H9 (cell line): ENCODE results near the gene LRMDA. TPM values are rescaled to one million over a fixed set of nuclear protein-coding genes. Genes with fewer than 3 reads are reported as not detected.

Source experiments
- DNase-seq: peaks from one replicate; pipeline ENCODE4 v3.0.0-alpha.2; 2017
- H2AFZ ChIP-seq: one replicate; pipeline ENCODE4 v1.6.1; 2013; ENCODE audit warnings: mild to moderate bottlenecking, low read length, control low read depth, moderate library complexity
- H2AK5ac ChIP-seq: 2 replicates; pipeline ENCODE4 v1.6.1; 2013; ENCODE audit warnings: low read length, control low read depth, mixed read lengths; ENCODE audit not compliant: insufficient read length
- H2BK120ac ChIP-seq: one replicate; pipeline ENCODE4 v1.6.1; 2013; ENCODE audit warnings: low read depth, mild to moderate bottlenecking, low read length, control low read depth, inconsistent platforms; ENCODE audit not compliant: poor library complexity, severe bottlenecking
- H2BK12ac ChIP-seq: 2 replicates; pipeline ENCODE4 v1.6.1; 2013; ENCODE audit warnings: low read length, control low read depth, mixed read lengths, low read depth; ENCODE audit not compliant: insufficient read length
- H2BK15ac ChIP-seq: 2 replicates; pipeline ENCODE4 v1.6.1; 2013; ENCODE audit warnings: low read depth, low read length, control low read depth
- H2BK20ac ChIP-seq: one replicate; pipeline ENCODE4 v1.6.1; 2013; ENCODE audit warnings: low read depth, mild to moderate bottlenecking, low read length, control low read depth, inconsistent platforms; ENCODE audit not compliant: poor library complexity, severe bottlenecking
- H2BK5ac ChIP-seq: 2 replicates; pipeline ENCODE4 v1.6.1; 2013; ENCODE audit warnings: low read length, control low read depth, mixed read lengths; ENCODE audit not compliant: insufficient read length
- H3K14ac ChIP-seq: 2 replicates; pipeline ENCODE4 v1.6.1; 2013; ENCODE audit warnings: low read length, control low read depth; ENCODE audit not compliant: insufficient read depth
- H3K18ac ChIP-seq: 2 replicates; pipeline ENCODE4 v1.6.1; 2013; ENCODE audit warnings: low read depth, mild to moderate bottlenecking, mixed read lengths, low read length, control low read depth; ENCODE audit not compliant: insufficient read length
- H3K23ac ChIP-seq: 2 replicates; pipeline ENCODE4 v1.6.1; 2013; ENCODE audit warnings: low read length, control low read depth, mixed read lengths, low read depth; ENCODE audit not compliant: insufficient read length
- H3K23me2 ChIP-seq: 2 replicates; pipeline ENCODE4 v1.6.1; 2013; ENCODE audit warnings: low read depth, mild to moderate bottlenecking, mixed read lengths, low read length, control low read depth; ENCODE audit not compliant: insufficient read length, poor library complexity, severe bottlenecking
- H3K27ac ChIP-seq: 2 replicates; pipeline ENCODE4 v1.5.1; 2013; ENCODE audit warnings: low read length, control low read depth, mixed read lengths, low read depth; ENCODE audit not compliant: insufficient read length
- H3K27me3 ChIP-seq: 2 replicates; pipeline ENCODE4 v1.6.1; 2013; ENCODE audit warnings: low read length, control low read depth, inconsistent platforms; ENCODE audit not compliant: insufficient read depth
- H3K4ac ChIP-seq: 2 replicates; pipeline ENCODE4 v1.6.1; 2013; ENCODE audit warnings: low read depth, mild to moderate bottlenecking, control low read depth, inconsistent platforms, low read length, moderate library complexity
- H3K4me1 ChIP-seq: 2 replicates; pipeline ENCODE4 v1.6.1; 2013; ENCODE audit warnings: low read length, control low read depth, inconsistent platforms; ENCODE audit not compliant: insufficient read depth
- H3K4me2 ChIP-seq: 2 replicates; pipeline ENCODE4 v1.6.1; 2013; ENCODE audit warnings: low read length, control low read depth, mixed read lengths; ENCODE audit not compliant: insufficient read length, insufficient read depth
- H3K56ac ChIP-seq: 2 replicates; pipeline ENCODE4 v1.6.1; 2013; ENCODE audit warnings: low read depth, mild to moderate bottlenecking, mixed read lengths, low read length, control low read depth; ENCODE audit not compliant: insufficient read length
- H3K79me1 ChIP-seq: 2 replicates; pipeline ENCODE4 v1.6.1; 2013; ENCODE audit warnings: low read depth, mild to moderate bottlenecking, moderate library complexity, low read length, control low read depth, inconsistent platforms; ENCODE audit not compliant: insufficient read depth, poor library complexity, severe bottlenecking
- H3K79me2 ChIP-seq: 2 replicates; pipeline ENCODE4 v1.6.1; 2013; ENCODE audit warnings: low read length, control low read depth, inconsistent platforms; ENCODE audit not compliant: insufficient read depth
- H3K9ac ChIP-seq: 2 replicates; pipeline ENCODE4 v1.6.1; 2013; ENCODE audit warnings: low read length, control low read depth, mixed read lengths; ENCODE audit not compliant: insufficient read length; ENCODE audit errors: extremely low read depth
- H3K9me3 ChIP-seq: one replicate; pipeline ENCODE4 v1.6.1; 2013; ENCODE audit warnings: low read depth, low read length, inconsistent platforms; ENCODE audit not compliant: control insufficient read depth
- H3T11ph ChIP-seq: one replicate; pipeline ENCODE4 v1.6.1; 2013; ENCODE audit warnings: mild to moderate bottlenecking, low read length, control low read depth, inconsistent platforms
- H4K20me1 ChIP-seq: one replicate; pipeline ENCODE4 v1.6.1; 2013; ENCODE audit not compliant: control insufficient read depth, insufficient read length, insufficient read depth
- H4K5ac ChIP-seq: 2 replicates; pipeline ENCODE4 v1.6.1; 2013; ENCODE audit warnings: low read depth, mild to moderate bottlenecking, mixed read lengths, low read length, control low read depth; ENCODE audit not compliant: insufficient read length
- H4K8ac ChIP-seq: replicated peaks from 2 replicates; pipeline ENCODE4 v1.6.1; 2013; ENCODE audit warnings: low read length, control low read depth, mixed read lengths, low read depth; ENCODE audit not compliant: insufficient read length
- H4K91ac ChIP-seq: 2 replicates; pipeline ENCODE4 v1.6.1; 2013; ENCODE audit warnings: low read depth, mild to moderate bottlenecking, moderate library complexity, mixed read lengths, low read length, control low read depth; ENCODE audit not compliant: insufficient read length
- H3K27ac Mint-ChIP-seq, 3 experiments: 2 replicates in 2 of 3; 3 replicates in 1 of 3; pipeline ENCODE4 v1.8.0; 2020 to 2021; ENCODE audit warnings: mixed read lengths in 3 of 3, mild to moderate bottlenecking in 1 of 3, moderate library complexity in 1 of 3
- H3K27me3 Mint-ChIP-seq: 2 replicates; pipeline ENCODE4 v1.8.0; 2021; ENCODE audit warnings: low read depth, mild to moderate bottlenecking, moderate library complexity, mixed read lengths
- H3K36me3 Mint-ChIP-seq, 3 experiments: 2 replicates in 2 of 3; 3 replicates in 1 of 3; pipeline ENCODE4 v1.8.0; 2020 to 2021; ENCODE audit warnings: low read depth in 3 of 3, mixed read lengths in 3 of 3; ENCODE audit not compliant: insufficient read depth in 1 of 3
- H3K4me1 Mint-ChIP-seq, 2 experiments: 2 replicates each; pipeline ENCODE4 v1.8.0; 2020; ENCODE audit warnings: mixed read lengths in 2 of 2
- H3K4me3 Mint-ChIP-seq, 2 experiments: 2 replicates in 1 of 2; 3 replicates in 1 of 2; pipeline ENCODE4 v1.8.0; 2020 to 2021; ENCODE audit warnings: mild to moderate bottlenecking in 2 of 2, mixed read lengths in 2 of 2, moderate library complexity in 1 of 2
- H3K9me3 Mint-ChIP-seq, 2 experiments: 2 replicates in 1 of 2; 3 replicates in 1 of 2; pipeline ENCODE4 v1.8.0; 2020; ENCODE audit warnings: mild to moderate bottlenecking in 2 of 2, mixed read lengths in 2 of 2, moderate library complexity in 1 of 2
- whole genome bisulfite sequencing: extraction: QIAGEN DNeasy Blood & Tissue Kit; methylation state at CpG from one replicate; pipeline ENCODE4 v1.1.7; 2013; ENCODE audit warnings: missing lambda C conversion rate, low lambda C conversion rate, mixed read lengths; ENCODE audit not compliant: insufficient read length; ENCODE audit errors: extremely low coverage; 5-methylcytosine and 5-hydroxymethylcytosine counted together
- total RNA-seq: library from RNA; stranded (reverse); gene quantifications from 2 replicates; pipeline ENCODE4 v1.2.1, GENCODE V29; 2021
- TF ChIP-seq, protein P1 (sequence below): fragments of 200-600 bp; sonication (generic); conservative IDR thresholded peaks from 3 replicates; pipeline ENCODE4 v1.8.0; 2021; ENCODE audit warnings: antibody characterized with exemption, mild to moderate bottlenecking

Gene LRMDA
- total RNA-seq, 1 experiment from 2014 or later: 1.8 TPM

DNA sequence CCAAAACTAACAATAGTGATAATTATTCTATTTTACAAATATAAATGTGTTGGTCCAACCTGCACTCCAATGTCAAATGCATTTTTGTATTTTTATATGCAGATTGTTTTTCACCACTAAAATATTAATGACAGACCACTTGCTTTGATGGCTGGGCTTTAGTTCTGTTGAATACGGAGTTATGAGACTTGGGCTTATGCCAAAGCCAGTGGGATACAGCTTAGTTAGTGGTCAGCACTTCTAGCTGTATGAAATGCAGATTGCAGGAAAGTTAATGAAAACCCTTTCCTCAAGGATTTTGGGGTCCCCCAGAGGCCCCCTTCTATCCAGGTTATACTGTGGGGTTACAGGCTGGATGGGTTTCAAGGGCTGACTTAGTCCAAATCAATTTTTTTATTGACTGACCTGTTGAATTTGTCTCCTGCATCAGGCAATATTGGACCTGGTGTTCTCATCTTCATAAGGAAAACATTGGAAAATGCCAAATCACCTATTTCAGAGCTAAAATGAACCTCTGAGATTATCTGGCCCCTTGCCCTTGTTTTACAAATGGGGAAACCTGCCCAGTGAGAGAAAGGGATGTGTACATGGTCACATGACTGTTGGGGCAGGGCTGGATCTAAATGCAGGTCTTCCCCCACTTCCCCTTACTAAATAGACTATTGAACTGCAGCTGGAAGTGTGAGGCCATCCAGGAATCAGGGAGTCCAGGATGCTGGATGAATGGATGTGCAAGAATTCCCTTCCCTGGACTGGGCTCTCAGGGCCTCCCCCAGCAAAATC, 1120.9 kb downstream of the LRMDA start:
- H3K14ac ChIP-seq: no peak overlapping the region
- no peaks in the 10 kb centered on the region for H3K27me3 ChIP-seq
- no peak overlapping the region for H2AFZ ChIP-seq
- H2BK12ac ChIP-seq: no peak overlapping the region
- no peaks in the 10 kb centered on the region for H4K20me1 ChIP-seq
- no peaks in the 10 kb centered on the region for H3K23me2 ChIP-seq
- TF ChIP-seq, protein P1, sequence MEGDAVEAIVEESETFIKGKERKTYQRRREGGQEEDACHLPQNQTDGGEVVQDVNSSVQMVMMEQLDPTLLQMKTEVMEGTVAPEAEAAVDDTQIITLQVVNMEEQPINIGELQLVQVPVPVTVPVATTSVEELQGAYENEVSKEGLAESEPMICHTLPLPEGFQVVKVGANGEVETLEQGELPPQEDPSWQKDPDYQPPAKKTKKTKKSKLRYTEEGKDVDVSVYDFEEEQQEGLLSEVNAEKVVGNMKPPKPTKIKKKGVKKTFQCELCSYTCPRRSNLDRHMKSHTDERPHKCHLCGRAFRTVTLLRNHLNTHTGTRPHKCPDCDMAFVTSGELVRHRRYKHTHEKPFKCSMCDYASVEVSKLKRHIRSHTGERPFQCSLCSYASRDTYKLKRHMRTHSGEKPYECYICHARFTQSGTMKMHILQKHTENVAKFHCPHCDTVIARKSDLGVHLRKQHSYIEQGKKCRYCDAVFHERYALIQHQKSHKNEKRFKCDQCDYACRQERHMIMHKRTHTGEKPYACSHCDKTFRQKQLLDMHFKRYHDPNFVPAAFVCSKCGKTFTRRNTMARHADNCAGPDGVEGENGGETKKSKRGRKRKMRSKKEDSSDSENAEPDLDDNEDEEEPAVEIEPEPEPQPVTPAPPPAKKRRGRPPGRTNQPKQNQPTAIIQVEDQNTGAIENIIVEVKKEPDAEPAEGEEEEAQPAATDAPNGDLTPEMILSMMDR: no peak
- no peak overlapping the region for H2BK120ac ChIP-seq
- H2BK5ac ChIP-seq: no peak overlapping the region
- H4K8ac ChIP-seq: no peak overlapping the region
- H3K9me3 Mint-ChIP-seq: no peaks in the 10 kb centered on the region
- H3K36me3 Mint-ChIP-seq: no peaks in the 10 kb centered on the region; a peak in 1 of 7 replicates
- H3K4ac ChIP-seq: no peak overlapping the region
- no peak overlapping the region for H3K23ac ChIP-seq
- H2AK5ac ChIP-seq: no peak overlapping the region
- no peaks in the 10 kb centered on the region for H3K9me3 ChIP-seq
- H3T11ph ChIP-seq: no peak overlapping the region
- no CpG with 5 or more reads among the region's 1 CpG for WGBS
- no peaks in the 10 kb centered on the region for H3K4me1 ChIP-seq
- H3K27ac Mint-ChIP-seq: no peak overlapping the region
- no peak overlapping the region for H3K27ac ChIP-seq
- peaks cover 6 to 10% of the 10 kb centered on the region in 2 experiments; a peak in 3 of 4 replicates for H3K4me1 Mint-ChIP-seq
- no peak overlapping the region for H2BK20ac ChIP-seq
- no peak overlapping the region for H3K9ac ChIP-seq
- no peak for DNase-seq
- H3K79me1 ChIP-seq: no peaks in the 10 kb centered on the region
- no peaks in the 10 kb centered on the region for H3K79me2 ChIP-seq
- peaks cover 3% of the 10 kb centered on the region; the same call in 1 of the 2 replicates for H3K27me3 Mint-ChIP-seq
- H3K56ac ChIP-seq: no peak overlapping the region
- H4K5ac ChIP-seq: no peak overlapping the region
- no peak overlapping the region for H2BK15ac ChIP-seq
- H3K4me2 ChIP-seq: no peak overlapping the region
- H4K91ac ChIP-seq: no peak overlapping the region
- no peak overlapping the region for H3K4me3 Mint-ChIP-seq
- H3K18ac ChIP-seq: no peak overlapping the region
